Upper lobe of right lung (tissue), 1 donor: Measurements from ENCODE around the gene P4HTM. TPM values are rescaled to one million over a fixed set of nuclear protein-coding genes. Genes with fewer than 3 reads are reported as not detected.

Source experiments
- ATAC-seq: fragments of 200-7000 bp; cut with Tn5 transposase; one replicate; pipeline ENCODE4 v1.9.1; 2020; ENCODE audit warnings: mild to moderate bottlenecking, moderate library complexity
- DNase-seq: peaks from one replicate; pipeline ENCODE4 v3.0.0-alpha.2; 2020
- H3K27ac ChIP-seq: fragments of 200-600 bp; one replicate; pipeline ENCODE4 v1.8.0; 2022
- H3K27me3 ChIP-seq: fragments of 200-600 bp; one replicate; pipeline ENCODE4 v1.8.0; 2022; ENCODE audit warnings: mild to moderate bottlenecking
- H3K36me3 ChIP-seq: fragments of 200-600 bp; one replicate; pipeline ENCODE4 v1.8.0; 2022
- H3K4me1 ChIP-seq: fragments of 200-600 bp; one replicate; pipeline ENCODE4 v1.8.0; 2022
- H3K4me3 ChIP-seq: fragments of 200-600 bp; one replicate; pipeline ENCODE4 v1.8.0; 2022; ENCODE audit warnings: mild to moderate bottlenecking
- H3K9me3 ChIP-seq: fragments of 200-600 bp; one replicate; pipeline ENCODE4 v1.8.0; 2022
- CTCF ChIP-seq: fragments of 200-600 bp; IDR thresholded peaks from one replicate; pipeline ENCODE4 v1.8.0; 2022; ENCODE audit warnings: antibody characterized with exemption
- intact Hi-C: fragments of 100-400 bp; cut with DNase I; formaldehyde crosslinking; loops from one replicate; pipeline ENCODE4 v1.11.0; 2022
- total RNA-seq: library from RNA; stranded (reverse); fragmentation: NEBNext Ultra II Directional; extraction: Animal tissue kit (Norgen Biotek cat#: 25700); gene quantifications from one replicate; pipeline ENCODE4 v1.2.1, GENCODE V29; 2021
- donor health status: DM: no; HTN: yes; CAD: no; lungs with severe emphysema.

The P4HTM gene
- total RNA-seq, 1 donor from 2014 or later = 38.0 TPM

- no peak for TF ChIP-seq CTCF
- H3K36me3 ChIP-seq = peaks cover 96% of the 10 kb centered on the region
- H3K9me3 ChIP-seq = no peaks in the 10 kb centered on the region
- H3K27me3 ChIP-seq = no peaks in the 10 kb centered on the region
- H3K27ac ChIP-seq = no peak overlapping the region
- H3K4me1 ChIP-seq = no peaks in the 10 kb centered on the region
- H3K4me3 ChIP-seq = no peak overlapping the region
- ATAC-seq = no peak
- DNase-seq = no peak
- intact Hi-C loops = no loop called here
These were observed 15.8 kb upstream of the P4HTM start for GRCh38 chr3:48974076-48974864.

GRCh38 chr3:48979451-48979850 lies 10.6 kb upstream of the P4HTM start:
- peak; percentile 9 for DNase-seq
- H3K9me3 ChIP-seq = no peaks in the 10 kb centered on the region
- no peak overlapping the region for H3K27ac ChIP-seq
- no peak for TF ChIP-seq CTCF
- intact Hi-C loops = no loop called here
- no peak for ATAC-seq
- no peak overlapping the region for H3K4me3 ChIP-seq
- H3K4me1 ChIP-seq = no peaks in the 10 kb centered on the region
- H3K36me3 ChIP-seq = peaks cover 94% of the 10 kb centered on the region
- no peaks in the 10 kb centered on the region for H3K27me3 ChIP-seq

- no peak for TF ChIP-seq CTCF
- peaks cover 94% of the 10 kb centered on the region for H3K36me3 ChIP-seq
- H3K27me3 ChIP-seq = no peaks in the 10 kb centered on the region
- no peaks in the 10 kb centered on the region for H3K4me1 ChIP-seq
- no peaks in the 10 kb centered on the region for H3K9me3 ChIP-seq
- intact Hi-C loops = no loop called here
- no peak overlapping the region for H3K27ac ChIP-seq
- DNase-seq (no peak), ATAC-seq (no peak)
- H3K4me3 ChIP-seq = no peak overlapping the region
These were observed 9.7 kb upstream of the P4HTM start for GRCh38 chr3:48980295-48980694.

GRCh38 chr3:48982016-48982415 lies 8.0 kb upstream of the P4HTM start:
- TF ChIP-seq CTCF = no peak
- H3K36me3 ChIP-seq = peaks cover 86% of the 10 kb centered on the region
- intact Hi-C loops = no loop called here

GRCh38 chr3:48982686-48983085 lies 7.4 kb upstream of the P4HTM start:
- Histone ChIP-seq H3K9me3 (no peaks in the 10 kb centered on the region), H3K36me3 (peaks cover 79% of the 10 kb centered on the region), H3K27ac (no peak overlapping the region), H3K4me1 (no peaks in the 10 kb centered on the region), H3K27me3 (no peaks in the 10 kb centered on the region), H3K4me3 (no peak overlapping the region)
- ATAC-seq (no peak), DNase-seq (no peak)
- no peak for TF ChIP-seq CTCF
- intact Hi-C loops = no loop called here

More at GRCh38 chr3:48982016-48982415, 8.0 kb upstream of the P4HTM start:
- no peak overlapping the region for H3K4me3 ChIP-seq
- DNase-seq (no peak), ATAC-seq (no peak)
- H3K27ac ChIP-seq = no peak overlapping the region
- no peaks in the 10 kb centered on the region for H3K27me3 ChIP-seq
- no peaks in the 10 kb centered on the region for H3K4me1 ChIP-seq
- H3K9me3 ChIP-seq = no peaks in the 10 kb centered on the region
